ENCODE data around the gene PINLYP.

GRCh38 chr19:43616954-43617353, 41.4 kb downstream of the PINLYP start:
- TF ChIP-seq, protein P1, sequence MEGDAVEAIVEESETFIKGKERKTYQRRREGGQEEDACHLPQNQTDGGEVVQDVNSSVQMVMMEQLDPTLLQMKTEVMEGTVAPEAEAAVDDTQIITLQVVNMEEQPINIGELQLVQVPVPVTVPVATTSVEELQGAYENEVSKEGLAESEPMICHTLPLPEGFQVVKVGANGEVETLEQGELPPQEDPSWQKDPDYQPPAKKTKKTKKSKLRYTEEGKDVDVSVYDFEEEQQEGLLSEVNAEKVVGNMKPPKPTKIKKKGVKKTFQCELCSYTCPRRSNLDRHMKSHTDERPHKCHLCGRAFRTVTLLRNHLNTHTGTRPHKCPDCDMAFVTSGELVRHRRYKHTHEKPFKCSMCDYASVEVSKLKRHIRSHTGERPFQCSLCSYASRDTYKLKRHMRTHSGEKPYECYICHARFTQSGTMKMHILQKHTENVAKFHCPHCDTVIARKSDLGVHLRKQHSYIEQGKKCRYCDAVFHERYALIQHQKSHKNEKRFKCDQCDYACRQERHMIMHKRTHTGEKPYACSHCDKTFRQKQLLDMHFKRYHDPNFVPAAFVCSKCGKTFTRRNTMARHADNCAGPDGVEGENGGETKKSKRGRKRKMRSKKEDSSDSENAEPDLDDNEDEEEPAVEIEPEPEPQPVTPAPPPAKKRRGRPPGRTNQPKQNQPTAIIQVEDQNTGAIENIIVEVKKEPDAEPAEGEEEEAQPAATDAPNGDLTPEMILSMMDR (IDR thresholded peaks at IDR 0.05), result no peak
- TF ChIP-seq POLR2AphosphoS5 (IDR thresholded peaks at IDR 0.05), result no peak
